Endothelial cell of umbilical vein (primary cell): ENCODE data around the gene MBTPS1. TPM values are rescaled to one million over a fixed set of nuclear protein-coding genes. Genes with fewer than 3 reads are reported as not detected.

Experiments used
- BruUV-seq: library from RNA; stranded (reverse); fragments of 400-500 nt; replicated peaks from 2 replicates; lab custom pipeline; 2021; lab: Mats Ljungman, UMichigan
- CTCF ChIA-PET: fragments of 300-600, 350-600 bp; sonication (Branson Sonifier 250); formaldehyde crosslinking; loops from one replicate; lab custom pipeline; 2021; ENCODE audit warnings: antibody characterized with exemption, inconsistent platforms; lab: Charles Lee
- POLR2A ChIA-PET: fragments of 300-600, 350-600 bp; sonication (Branson Sonifier 250); formaldehyde crosslinking; loops from one replicate; lab custom pipeline; 2021; ENCODE audit warnings: antibody characterized with exemption, inconsistent platforms; lab: Charles Lee
- DNase-seq: peaks from one replicate; pipeline ENCODE4 v3.0.0-alpha.2; 2011; ENCODE audit warnings: low read depth, low spot score
- FAIRE-seq: peaks from 2 replicates; lab custom pipeline; 2011; peaks lifted over from hg19 to GRCh38; lab: Jason Lieb, UNC
- H2AFZ ChIP-seq: 2 replicates; pipeline ENCODE4 v1.6.0; 2012; ENCODE audit warnings: low read depth, low read length, control low read depth, inconsistent platforms
- H3K27ac ChIP-seq: 2 replicates; pipeline ENCODE4 v1.5.1; 2011; ENCODE audit warnings: low read depth, mild to moderate bottlenecking, control low read depth, low read length, moderate library complexity; ENCODE audit not compliant: insufficient read depth
- H3K27me3 ChIP-seq, 2 experiments: 2 replicates each; pipeline versions ENCODE4 v1.6.0 to v1.6.1; 2011; ENCODE audit warnings: low read length in 2 of 2, mixed read lengths in 1 of 2; ENCODE audit not compliant: control insufficient read depth in 2 of 2, insufficient read depth in 2 of 2
- H3K36me3 ChIP-seq, 2 experiments: 2 replicates in 1 of 2; 3 replicates in 1 of 2; pipeline ENCODE4 v1.5.1; 2011; ENCODE audit warnings: low read length in 2 of 2, mild to moderate bottlenecking in 1 of 2, moderate library complexity in 1 of 2; ENCODE audit not compliant: control insufficient read depth in 2 of 2, insufficient read depth in 2 of 2; ENCODE audit errors: extremely low read depth in 1 of 2
- H3K4me1 ChIP-seq: 3 replicates; pipeline ENCODE4 v1.5.1; 2011; ENCODE audit warnings: mild to moderate bottlenecking, low read length; ENCODE audit not compliant: control insufficient read depth, insufficient read depth; ENCODE audit errors: extremely low read depth
- H3K4me2 ChIP-seq: 2 replicates; pipeline ENCODE4 v1.6.1; 2011; ENCODE audit warnings: low read length, control low read depth, mixed read lengths; ENCODE audit not compliant: insufficient read depth
- H3K4me3 ChIP-seq, 3 experiments: fragments of 200-600 bp in 1 of 3; sonication (generic), shearing (Covaris generic) in 1 of 3; replicated peaks in 1 of 3; 2 replicates each; pipeline ENCODE4 v1.5.1; 2011 to 2016; ENCODE audit warnings: control low read depth in 3 of 3, low read length in 3 of 3, mild to moderate bottlenecking in 2 of 3, inconsistent platforms in 1 of 3, low read depth in 1 of 3, moderate library complexity in 1 of 3; ENCODE audit not compliant: insufficient read depth in 1 of 3
- H3K79me2 ChIP-seq: 2 replicates; pipeline ENCODE4 v1.6.0; 2012; ENCODE audit warnings: low read length, inconsistent platforms; ENCODE audit not compliant: control insufficient read depth, insufficient read depth
- H3K9ac ChIP-seq: replicated peaks from 2 replicates; pipeline ENCODE3; 2011; ENCODE audit warnings: low read length, control low read depth; ENCODE audit not compliant: insufficient read depth; ENCODE audit errors: extremely low read depth
- H3K9me1 ChIP-seq: replicated peaks from 3 replicates; pipeline ENCODE4 v1.6.0; 2011; ENCODE audit warnings: mild to moderate bottlenecking, low read length; ENCODE audit not compliant: control insufficient read depth, insufficient read depth; ENCODE audit errors: extremely low read depth
- H3K9me3 ChIP-seq: replicated peaks from 2 replicates; pipeline ENCODE4 v1.5.1; 2012; ENCODE audit warnings: low read length, inconsistent platforms; ENCODE audit not compliant: control insufficient read depth, insufficient read depth
- H4K20me1 ChIP-seq: replicated peaks from 2 replicates; pipeline ENCODE3; 2011; ENCODE audit warnings: mild to moderate bottlenecking, low read length; ENCODE audit not compliant: control insufficient read depth, insufficient read depth; ENCODE audit errors: extremely low read depth
- EZH2 ChIP-seq: IDR thresholded peaks from 2 replicates; pipeline ENCODE4 v1.6.1; 2012; ENCODE audit warnings: borderline replicate concordance, low read depth, mild to moderate bottlenecking, moderate library complexity, low read length, inconsistent platforms; ENCODE audit not compliant: severe bottlenecking
- FOS ChIP-seq: IDR thresholded peaks from 2 replicates; pipeline ENCODE4 v1.6.1; 2011; ENCODE audit warnings: mild to moderate bottlenecking, low read length, moderate library complexity, borderline replicate concordance; ENCODE audit not compliant: insufficient read depth
- GATA2 ChIP-seq: IDR thresholded peaks from 2 replicates; pipeline ENCODE4 v1.7.0; 2011; ENCODE audit warnings: low read depth, mild to moderate bottlenecking, moderate library complexity, mixed read lengths, low read length; ENCODE audit not compliant: insufficient read length, insufficient read depth
- JUN ChIP-seq: IDR thresholded peaks from 2 replicates; pipeline ENCODE4 v1.6.1; 2011; ENCODE audit warnings: borderline replicate concordance, low read depth; ENCODE audit not compliant: insufficient read length, insufficient read depth
- MYC ChIP-seq: IDR thresholded peaks from one replicate; pipeline ENCODE4 v1.6.1; 2011; ENCODE audit warnings: mild to moderate bottlenecking, low read depth, low read length
- POLR2A ChIP-seq: IDR thresholded peaks from 2 replicates; pipeline ENCODE4 v1.6.1; 2012; ENCODE audit warnings: low read depth, mild to moderate bottlenecking, control low read depth, low read length
- POLR2AphosphoS5 ChIP-seq: IDR thresholded peaks from 2 replicates; pipeline ENCODE4 v1.6.1; 2012; ENCODE audit warnings: low read depth, mild to moderate bottlenecking, control low read depth, low read length, moderate library complexity; ENCODE audit not compliant: insufficient read depth
- dilution Hi-C: fragments of 300-500 bp; cut with MboI; formaldehyde crosslinking; loops from one replicate; pipeline ENCODE4 v1.15.0; 2019; ENCODE audit warnings: low sequenced_read_pairs; ENCODE audit not compliant: extremely low pct_ligation_motif_present
- intact Hi-C: fragments of 100-400 bp; cut with micrococcal nuclease; formaldehyde crosslinking; loops from one replicate; pipeline ENCODE4 v1.10.0; 2022
- polyA plus RNA-seq, 4 experiments: library from polyadenylated mRNA; depleted of rRNA in 3 of 4; stranded (reverse) in 3 of 4; unstranded in 1 of 4; fragments of >200 nt; gene quantifications; 2 replicates each; pipeline versions ENCODE4 v1.2.1 to v1.2.3, GENCODE V29; 2011 to 2012; ENCODE audit warnings: missing spikeins in 1 of 4
- total RNA-seq: library from RNA; stranded (reverse); gene quantifications from 2 replicates; pipeline ENCODE4 v1.2.3, GENCODE V29; 2021
- TF ChIP-seq, protein P1 (sequence below): IDR thresholded peaks from 2 replicates; pipeline ENCODE4 v1.6.1; 2011; ENCODE audit not compliant: insufficient read depth, insufficient read length
- TF ChIP-seq, protein P2 (sequence below), 2 donors: IDR thresholded peaks; 1 replicate in 1 of 2; 2 replicates in 1 of 2; pipeline ENCODE4 v1.5.1; 2011; ENCODE audit warnings: low read length in 2 of 2, mild to moderate bottlenecking in 2 of 2, moderate library complexity in 2 of 2, control low read depth in 1 of 2, inconsistent platforms in 1 of 2, low read depth in 1 of 2; ENCODE audit not compliant: insufficient read depth in 1 of 2; ENCODE audit errors: extremely low read depth in 1 of 2

Gene MBTPS1
- total and polyA plus RNA-seq, 2 donors (not counting 3 experiments of a cell fraction or from before 2014, with no cell fraction given): 82.3 to 99.6 TPM

- no peak overlapping the region for H3K9ac ChIP-seq
- no peak overlapping the region for H3K4me2 ChIP-seq
- BruUV-seq: no TSS peak
- DNase-seq: no peak
- dilution Hi-C loops (no loop called here), intact Hi-C loops (no loop called here)
- POLR2A ChIA-PET: no interaction called here
- no peaks in the 10 kb centered on the region for H3K9me1 ChIP-seq
- H4K20me1 ChIP-seq: no peaks in the 10 kb centered on the region
- H3K9me3 ChIP-seq: no peaks in the 10 kb centered on the region
- CTCF ChIA-PET: no interaction called here
- no peaks in the 10 kb centered on the region for H3K79me2 ChIP-seq
- no peak overlapping the region for H2AFZ ChIP-seq
- H3K36me3 ChIP-seq: peaks cover 0 to 12% of the 10 kb centered on the region in 2 experiments
- H3K4me3 ChIP-seq: no peak overlapping the region
- no peak overlapping the region for H3K27ac ChIP-seq
- TF ChIP-seq POLR2A: no peak
- TF ChIP-seq FOS: no peak
- no peak for TF ChIP-seq EZH2
- no peak for TF ChIP-seq MYC
- TF ChIP-seq, protein P1, sequence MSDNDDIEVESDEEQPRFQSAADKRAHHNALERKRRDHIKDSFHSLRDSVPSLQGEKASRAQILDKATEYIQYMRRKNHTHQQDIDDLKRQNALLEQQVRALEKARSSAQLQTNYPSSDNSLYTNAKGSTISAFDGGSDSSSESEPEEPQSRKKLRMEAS: no peak
- TF ChIP-seq, protein P2, sequence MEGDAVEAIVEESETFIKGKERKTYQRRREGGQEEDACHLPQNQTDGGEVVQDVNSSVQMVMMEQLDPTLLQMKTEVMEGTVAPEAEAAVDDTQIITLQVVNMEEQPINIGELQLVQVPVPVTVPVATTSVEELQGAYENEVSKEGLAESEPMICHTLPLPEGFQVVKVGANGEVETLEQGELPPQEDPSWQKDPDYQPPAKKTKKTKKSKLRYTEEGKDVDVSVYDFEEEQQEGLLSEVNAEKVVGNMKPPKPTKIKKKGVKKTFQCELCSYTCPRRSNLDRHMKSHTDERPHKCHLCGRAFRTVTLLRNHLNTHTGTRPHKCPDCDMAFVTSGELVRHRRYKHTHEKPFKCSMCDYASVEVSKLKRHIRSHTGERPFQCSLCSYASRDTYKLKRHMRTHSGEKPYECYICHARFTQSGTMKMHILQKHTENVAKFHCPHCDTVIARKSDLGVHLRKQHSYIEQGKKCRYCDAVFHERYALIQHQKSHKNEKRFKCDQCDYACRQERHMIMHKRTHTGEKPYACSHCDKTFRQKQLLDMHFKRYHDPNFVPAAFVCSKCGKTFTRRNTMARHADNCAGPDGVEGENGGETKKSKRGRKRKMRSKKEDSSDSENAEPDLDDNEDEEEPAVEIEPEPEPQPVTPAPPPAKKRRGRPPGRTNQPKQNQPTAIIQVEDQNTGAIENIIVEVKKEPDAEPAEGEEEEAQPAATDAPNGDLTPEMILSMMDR (IDR thresholded peaks at IDR 0.05; ENCODE audit: extremely low read depth in 1 of 2, insufficient read depth in 1 of 2, low read depth in 1 of 2, low read length in 2 of 2): no peak
- no peak for TF ChIP-seq GATA2
- no peak for TF ChIP-seq JUN
- no peak for TF ChIP-seq POLR2AphosphoS5
- no peaks in the 10 kb centered on the region for H3K4me1 ChIP-seq
- no peak for FAIRE-seq
- no peaks in the 10 kb centered on the region for H3K27me3 ChIP-seq
Observed at GRCh38 chr16:84131117-84131516, 14.4 kb upstream of the MBTPS1 start.
